Osteoblast (primary cell): ENCODE measurements around the gene TNFRSF1A. TPM values are rescaled to one million over a fixed set of nuclear protein-coding genes. Genes with fewer than 3 reads are reported as not detected.
"Not testable (repeated sequence)": the region's sequence is repeated elsewhere in the genome, so short reads cannot be mapped to it uniquely, and the experiment has no call there.

Experiments used
- DNase-seq: peaks from one replicate; pipeline ENCODE4 v3.0.0; 2011; ENCODE audit warnings: low spot score, mixed read lengths; ENCODE audit not compliant: insufficient read length; ENCODE audit errors: missing footprints
- H2AFZ ChIP-seq: 2 replicates; pipeline ENCODE4 v1.6.0; 2011; ENCODE audit warnings: mild to moderate bottlenecking, low read length
- H3K27ac ChIP-seq: 2 replicates; pipeline ENCODE4 v1.5.1; 2011; ENCODE audit warnings: mild to moderate bottlenecking, low read depth, low read length, moderate library complexity
- H3K27me3 ChIP-seq: 2 replicates; pipeline ENCODE4 v1.6.0; 2012; ENCODE audit warnings: mild to moderate bottlenecking, control low read depth, inconsistent platforms, low read length, moderate library complexity; ENCODE audit not compliant: insufficient read depth
- H3K36me3 ChIP-seq: 2 replicates; pipeline ENCODE4 v1.5.1; 2011; ENCODE audit warnings: mild to moderate bottlenecking, low read length, control low read depth, moderate library complexity; ENCODE audit not compliant: insufficient read depth
- H3K4me1 ChIP-seq: 2 replicates; pipeline ENCODE4 v1.5.1; 2011; ENCODE audit warnings: mild to moderate bottlenecking, low read length, control low read depth, moderate library complexity; ENCODE audit not compliant: insufficient read depth
- H3K4me2 ChIP-seq: 2 replicates; pipeline ENCODE4 v1.6.0; 2011; ENCODE audit warnings: mild to moderate bottlenecking, low read length; ENCODE audit not compliant: insufficient read depth
- H3K4me3 ChIP-seq: fragments of 200-600 bp; sonication (generic); 3 replicates; pipeline ENCODE4 v1.5.1; 2012; ENCODE audit warnings: mild to moderate bottlenecking, low read length, inconsistent platforms; ENCODE audit not compliant: insufficient read depth
- H3K79me2 ChIP-seq: 2 replicates; pipeline ENCODE4 v1.6.0; 2012; ENCODE audit warnings: mild to moderate bottlenecking, low read length, control low read depth, inconsistent platforms; ENCODE audit not compliant: insufficient read depth
- H3K9me3 ChIP-seq: 2 replicates; pipeline ENCODE4 v1.5.1; 2011; ENCODE audit warnings: low read depth, low read length, control low read depth
- H4K20me1 ChIP-seq: 2 replicates; pipeline ENCODE4 v1.6.0; 2012; ENCODE audit warnings: mild to moderate bottlenecking, low read length, control low read depth; ENCODE audit not compliant: insufficient read depth
- total RNA-seq: library from RNA; depleted of rRNA; stranded (reverse); fragments of >200 nt; gene quantifications from 2 replicates; pipeline ENCODE4 v1.2.3, GENCODE V29; 2012
- TF ChIP-seq, protein P1 (sequence below): IDR thresholded peaks from 2 replicates; pipeline ENCODE4 v1.5.1; 2011; ENCODE audit warnings: mild to moderate bottlenecking, low read depth, low read length, moderate library complexity; ENCODE audit errors: extremely low read depth

TNFRSF1A gene
- total RNA-seq, 1 donor = 228 TPM

DNA sequence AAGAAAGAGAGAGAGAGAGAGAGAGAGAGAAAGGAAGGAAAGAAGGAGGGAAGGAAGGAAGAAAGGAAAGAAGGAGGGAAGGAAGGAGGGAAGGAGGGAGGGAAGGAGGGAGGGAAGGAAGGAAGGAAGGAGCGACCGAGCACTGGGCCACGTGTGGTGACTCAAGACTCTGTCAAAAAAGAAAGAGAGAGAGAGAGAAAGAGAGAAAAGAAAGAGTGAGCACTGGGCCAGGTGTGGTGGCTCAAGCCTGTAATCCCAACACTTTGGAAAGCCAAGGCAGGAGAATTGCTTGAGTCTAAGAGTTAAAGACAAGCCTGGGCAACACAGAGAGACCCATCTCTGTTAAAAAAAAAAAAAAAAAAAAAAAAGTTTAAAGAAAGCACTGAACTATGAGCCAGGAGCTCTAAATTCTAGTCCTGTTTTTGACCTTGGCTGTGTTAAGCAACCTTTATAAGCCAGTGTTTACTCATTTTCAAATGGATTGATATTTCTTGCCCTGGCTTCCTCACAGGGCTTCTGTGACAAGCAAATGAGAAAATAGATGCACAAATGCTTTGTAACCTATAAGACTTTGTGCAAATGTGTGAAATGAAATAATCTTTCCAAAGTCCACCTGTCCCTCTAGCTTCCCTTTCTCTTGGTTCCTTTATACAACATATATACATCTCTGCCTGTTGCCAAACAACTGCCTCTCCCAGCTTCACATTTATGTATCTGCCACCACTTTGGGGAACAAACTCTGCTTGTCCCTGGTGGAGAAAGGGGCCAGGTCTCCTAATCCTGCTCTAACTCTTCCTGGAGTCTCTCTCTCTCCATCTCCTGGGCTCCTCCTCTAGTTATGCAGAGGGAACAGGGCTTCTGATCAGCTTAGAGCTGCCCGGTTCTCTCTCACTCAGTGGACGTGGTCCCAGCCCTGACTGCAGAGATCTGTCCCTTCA is 47.5 kb downstream of the TNFRSF1A start:
- Histone ChIP-seq H3K36me3 (no peaks in the 10 kb centered on the region), H2AFZ (no peak overlapping the region), H3K79me2 (no peaks in the 10 kb centered on the region), H4K20me1 (no peaks in the 10 kb centered on the region), H3K27me3 (no peaks in the 10 kb centered on the region), H3K4me1 (peaks cover 17% of the 10 kb centered on the region), H3K4me2 (no peak overlapping the region), H3K27ac (no peak overlapping the region), H3K9me3 (no peaks in the 10 kb centered on the region), H3K4me3 (no peak overlapping the region)
- TF ChIP-seq, protein P1, sequence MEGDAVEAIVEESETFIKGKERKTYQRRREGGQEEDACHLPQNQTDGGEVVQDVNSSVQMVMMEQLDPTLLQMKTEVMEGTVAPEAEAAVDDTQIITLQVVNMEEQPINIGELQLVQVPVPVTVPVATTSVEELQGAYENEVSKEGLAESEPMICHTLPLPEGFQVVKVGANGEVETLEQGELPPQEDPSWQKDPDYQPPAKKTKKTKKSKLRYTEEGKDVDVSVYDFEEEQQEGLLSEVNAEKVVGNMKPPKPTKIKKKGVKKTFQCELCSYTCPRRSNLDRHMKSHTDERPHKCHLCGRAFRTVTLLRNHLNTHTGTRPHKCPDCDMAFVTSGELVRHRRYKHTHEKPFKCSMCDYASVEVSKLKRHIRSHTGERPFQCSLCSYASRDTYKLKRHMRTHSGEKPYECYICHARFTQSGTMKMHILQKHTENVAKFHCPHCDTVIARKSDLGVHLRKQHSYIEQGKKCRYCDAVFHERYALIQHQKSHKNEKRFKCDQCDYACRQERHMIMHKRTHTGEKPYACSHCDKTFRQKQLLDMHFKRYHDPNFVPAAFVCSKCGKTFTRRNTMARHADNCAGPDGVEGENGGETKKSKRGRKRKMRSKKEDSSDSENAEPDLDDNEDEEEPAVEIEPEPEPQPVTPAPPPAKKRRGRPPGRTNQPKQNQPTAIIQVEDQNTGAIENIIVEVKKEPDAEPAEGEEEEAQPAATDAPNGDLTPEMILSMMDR = no peak
- DNase-seq = peak; percentile 35

DNA sequence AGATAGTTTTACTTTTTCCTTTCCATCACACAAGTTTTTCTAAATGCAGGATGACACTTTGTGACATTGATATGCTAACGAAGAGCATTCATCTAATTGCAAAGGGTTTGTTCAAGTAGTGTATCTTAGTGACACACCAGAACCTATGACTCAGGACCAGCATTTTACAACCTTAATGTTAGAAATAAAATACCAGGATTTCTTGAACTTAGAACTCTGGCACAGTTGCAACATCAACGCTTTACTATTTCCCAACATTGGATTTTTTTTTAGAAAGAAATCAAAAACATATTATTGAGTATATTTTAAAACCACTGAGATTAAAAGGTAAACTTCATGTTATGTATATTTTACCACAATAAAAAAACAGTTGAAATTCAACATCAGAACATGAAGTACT is 49.3 kb downstream of the TNFRSF1A start:
- H3K4me2 ChIP-seq = no peak overlapping the region
- H3K4me1 ChIP-seq = peaks cover 20% of the 10 kb centered on the region
- H3K9me3 ChIP-seq = no peaks in the 10 kb centered on the region
- H3K27me3 ChIP-seq = no peaks in the 10 kb centered on the region
- H4K20me1 ChIP-seq = no peaks in the 10 kb centered on the region
- no peaks in the 10 kb centered on the region for H3K79me2 ChIP-seq
- no peak overlapping the region for H3K4me3 ChIP-seq
- TF ChIP-seq, protein P1 = no peak
- DNase-seq = peak; percentile 90
- H2AFZ ChIP-seq = no peak overlapping the region
- no peaks in the 10 kb centered on the region for H3K36me3 ChIP-seq
- peak overlapping the region; percentile 1 for H3K27ac ChIP-seq

DNA sequence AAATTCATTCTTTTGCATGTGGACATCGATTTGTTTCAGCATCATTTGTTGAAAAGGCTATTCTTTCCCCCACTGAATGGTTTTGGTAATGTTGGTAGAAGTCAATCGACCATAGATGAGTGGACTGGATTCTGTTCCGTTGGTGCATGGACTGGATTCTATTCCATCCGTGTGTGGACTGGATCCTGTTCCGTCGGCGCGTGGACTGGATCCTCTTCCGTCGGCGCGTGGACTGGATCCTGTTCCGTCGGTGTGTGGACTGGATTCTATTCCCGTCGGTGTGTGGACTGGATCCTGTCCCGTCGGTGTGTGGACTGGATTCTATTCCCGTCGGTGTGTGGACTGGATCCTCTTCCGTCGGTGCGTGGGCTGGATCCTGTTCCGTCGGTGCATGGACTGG is 52.0 kb downstream of the TNFRSF1A start:
- not testable (repeated sequence) for H4K20me1 ChIP-seq, H3K27ac ChIP-seq, H2AFZ ChIP-seq, DNase-seq, H3K36me3 ChIP-seq, H3K4me2 ChIP-seq, H3K9me3 ChIP-seq, H3K27me3 ChIP-seq, H3K79me2 ChIP-seq, H3K4me3 ChIP-seq
- peaks cover 35% of the 10 kb centered on the region for H3K4me1 ChIP-seq

DNA sequence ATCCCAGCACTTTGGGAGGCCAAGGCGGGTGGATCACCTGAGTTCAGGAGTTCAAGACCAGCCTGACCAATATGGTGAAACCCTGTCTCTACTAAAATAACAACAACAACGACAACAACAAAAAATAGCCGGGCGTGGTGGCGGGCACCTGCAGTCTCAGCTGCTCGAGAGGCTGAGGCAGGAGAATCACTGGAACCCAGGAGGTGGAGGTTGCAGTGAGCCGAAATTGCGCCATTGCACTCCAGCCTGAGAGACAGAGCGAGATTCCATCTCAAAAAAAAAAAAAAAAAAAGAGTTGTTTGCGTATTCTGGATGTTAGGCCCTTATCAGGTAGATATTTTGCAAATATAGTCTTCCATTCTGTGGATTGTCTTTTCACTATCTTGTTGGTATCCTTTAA is 52.8 kb downstream of the TNFRSF1A start:
- not testable (repeated sequence) for DNase-seq, H3K4me3 ChIP-seq, H3K36me3 ChIP-seq, H3K4me2 ChIP-seq, H3K27me3 ChIP-seq, H4K20me1 ChIP-seq, H3K9me3 ChIP-seq, H3K27ac ChIP-seq, H3K79me2 ChIP-seq, H2AFZ ChIP-seq
- peaks cover 35% of the 10 kb centered on the region for H3K4me1 ChIP-seq

DNA sequence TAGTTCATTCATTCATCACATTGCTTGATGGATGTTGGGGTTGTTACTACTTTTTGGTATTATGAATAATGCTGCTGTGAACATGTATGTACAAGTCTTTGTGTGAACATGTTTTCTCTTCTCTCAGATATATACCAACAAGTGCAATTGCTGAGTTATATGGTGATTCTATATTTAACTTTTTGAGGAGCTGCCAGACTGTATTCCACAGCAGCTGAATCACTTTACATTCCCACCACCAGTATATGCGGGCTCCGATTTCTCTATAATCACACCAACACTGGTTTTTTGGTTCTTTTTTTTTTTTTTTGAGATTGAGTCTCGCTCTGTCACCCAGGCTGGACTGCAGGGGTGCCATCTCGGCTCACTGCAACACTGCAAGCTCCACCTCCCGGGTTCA is 53.6 kb downstream of the TNFRSF1A start:
- Histone ChIP-seq H3K36me3 (no peaks in the 10 kb centered on the region), H3K79me2 (no peaks in the 10 kb centered on the region), H3K4me1 (peaks cover 34% of the 10 kb centered on the region), H3K4me3 (no peak overlapping the region), H3K27ac (peak overlapping the region; percentile 41), H3K27me3 (no peaks in the 10 kb centered on the region), H2AFZ (no peak overlapping the region), H3K9me3 (no peaks in the 10 kb centered on the region), H3K4me2 (peak overlapping the region; percentile 43), H4K20me1 (no peaks in the 10 kb centered on the region)
- TF ChIP-seq, protein P1 = no peak
- peak; percentile 58 for DNase-seq
